Measurements from ENCODE around the gene ZBTB20. TPM values are rescaled to one million over a fixed set of nuclear protein-coding genes. Genes with fewer than 3 reads are reported as not detected.

ZBTB20 gene
- total and polyA plus RNA-seq, 10 of the 15 experiments (the other 5 are each of a cell fraction or from before 2014, with no cell fraction given) = 0.20 to 5.5 (median 2.2) TPM

DNA sequence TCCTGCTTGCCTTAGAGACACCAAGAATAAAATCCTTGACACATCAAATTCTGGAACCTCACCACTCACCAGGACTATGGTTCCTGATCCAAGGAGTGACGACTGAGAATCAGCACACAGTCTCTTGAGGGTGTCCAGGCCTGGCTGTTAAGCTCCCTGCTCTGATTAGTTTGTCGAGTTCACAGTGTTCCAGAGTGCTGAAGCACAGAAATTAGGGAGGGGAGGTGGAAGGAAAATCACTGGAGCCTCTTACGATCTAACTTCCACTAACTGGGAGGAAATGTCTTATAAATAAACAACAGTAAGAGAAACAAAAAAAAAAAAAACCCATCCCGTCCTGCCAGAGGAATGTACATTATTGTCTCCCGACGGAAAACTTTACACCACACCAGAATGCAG lies 523.0 kb downstream of the ZBTB20 start:
- no peak overlapping the region for H3K27ac ChIP-seq (ENCODE audit: control insufficient read depth, insufficient read depth)
- DNase-seq (ENCODE audit: low read depth, low spot score) = no peak
- H3K9ac ChIP-seq (ENCODE audit: control insufficient read depth, insufficient read depth, low read length) = no peak overlapping the region
- H2AFZ ChIP-seq (ENCODE audit: control insufficient read depth, low read depth, low read length) = no peak overlapping the region
- no peak overlapping the region for H3K4me3 ChIP-seq
- no TSS peak for BruUV-seq (replicated peaks)
- no peaks in the 10 kb centered on the region for H3K79me2 ChIP-seq (ENCODE audit: control insufficient read depth, insufficient read depth, low read length)
- SMC1A ChIA-PET (ENCODE audit: uncharacterized antibody, unreplicated experiment) = no interaction called here
- RAD21 ChIA-PET (ENCODE audit: unreplicated experiment) = interaction anchor here (0.7 kb wide), 1 partner anchor 465 kb away, joined by 3 read pairs; no protein-coding TSS in a partner anchor
- CTCF ChIA-PET = no interaction called here
- in situ Hi-C loops (cut with MboI) = no loop called here
- no peaks in the 10 kb centered on the region for H4K20me1 ChIP-seq (ENCODE audit: control insufficient read depth, insufficient read depth)
- 74% methylated on average over 6 of the region's 6 CpGs for WGBS (ENCODE audit: insufficient coverage, insufficient replicate concordance, low lambda C conversion rate, missing lambda C conversion rate)
- ATAC-seq = no peak
- no peak overlapping the region for H3K4me2 ChIP-seq (ENCODE audit: control insufficient read depth, insufficient read depth)
- H3K36me3 ChIP-seq (ENCODE audit: control insufficient read depth in 2 of 2, insufficient read depth in 2 of 2, low read length in 1 of 2) = no peaks in the 10 kb centered on the region
- intact Hi-C loops (cut with micrococcal nuclease; ENCODE audit: unreplicated experiment) = no loop called here
- no peak for FAIRE-seq
- H3K9me3 ChIP-seq (replicated peaks; ENCODE audit: control insufficient read depth, insufficient read depth, low read length) = no peaks in the 10 kb centered on the region
- no peaks in the 10 kb centered on the region for H3K4me1 ChIP-seq (ENCODE audit: control insufficient read depth, insufficient read depth, low read length)
- TF ChIP-seq TCF12 (IDR thresholded peaks at IDR 0.05; ENCODE audit: low read depth, low read length) (no peak), SMAD1 (IDR thresholded peaks at IDR 0.05; ENCODE audit: low read depth, partially characterized antibody) (no peak), POLR2AphosphoS2 (IDR thresholded peaks at IDR 0.05; ENCODE audit: low read depth, low read length) (no peak), GATAD2B (conservative IDR thresholded peaks at IDR 0.05; ENCODE audit: low read depth) (no peak), IKZF2 (IDR thresholded peaks at IDR 0.05) (no peak), RFX5 (IDR thresholded peaks at IDR 0.05; ENCODE audit: low read depth, low read length) (no peak), ASH2L (IDR thresholded peaks at IDR 0.05; ENCODE audit: borderline replicate concordance, low read depth) (no peak), MTA3 (IDR thresholded peaks at IDR 0.05; ENCODE audit: borderline replicate concordance, low read length) (no peak), TAF1 (IDR thresholded peaks at IDR 0.05; ENCODE audit: borderline replicate concordance, low read depth, low read length) (no peak), MYC (IDR thresholded peaks at IDR 0.05; ENCODE audit: insufficient read depth, insufficient read length, insufficient replicate concordance, low read length, severe bottlenecking) (no peak), MEF2B (IDR thresholded peaks at IDR 0.05; ENCODE audit: partially characterized antibody, poor library complexity, severe bottlenecking) (no peak)
- TF ChIP-seq, protein P1, sequence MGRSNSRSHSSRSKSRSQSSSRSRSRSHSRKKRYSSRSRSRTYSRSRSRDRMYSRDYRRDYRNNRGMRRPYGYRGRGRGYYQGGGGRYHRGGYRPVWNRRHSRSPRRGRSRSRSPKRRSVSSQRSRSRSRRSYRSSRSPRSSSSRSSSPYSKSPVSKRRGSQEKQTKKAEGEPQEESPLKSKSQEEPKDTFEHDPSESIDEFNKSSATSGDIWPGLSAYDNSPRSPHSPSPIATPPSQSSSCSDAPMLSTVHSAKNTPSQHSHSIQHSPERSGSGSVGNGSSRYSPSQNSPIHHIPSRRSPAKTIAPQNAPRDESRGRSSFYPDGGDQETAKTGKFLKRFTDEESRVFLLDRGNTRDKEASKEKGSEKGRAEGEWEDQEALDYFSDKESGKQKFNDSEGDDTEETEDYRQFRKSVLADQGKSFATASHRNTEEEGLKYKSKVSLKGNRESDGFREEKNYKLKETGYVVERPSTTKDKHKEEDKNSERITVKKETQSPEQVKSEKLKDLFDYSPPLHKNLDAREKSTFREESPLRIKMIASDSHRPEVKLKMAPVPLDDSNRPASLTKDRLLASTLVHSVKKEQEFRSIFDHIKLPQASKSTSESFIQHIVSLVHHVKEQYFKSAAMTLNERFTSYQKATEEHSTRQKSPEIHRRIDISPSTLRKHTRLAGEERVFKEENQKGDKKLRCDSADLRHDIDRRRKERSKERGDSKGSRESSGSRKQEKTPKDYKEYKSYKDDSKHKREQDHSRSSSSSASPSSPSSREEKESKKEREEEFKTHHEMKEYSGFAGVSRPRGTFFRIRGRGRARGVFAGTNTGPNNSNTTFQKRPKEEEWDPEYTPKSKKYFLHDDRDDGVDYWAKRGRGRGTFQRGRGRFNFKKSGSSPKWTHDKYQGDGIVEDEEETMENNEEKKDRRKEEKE (IDR thresholded peaks at IDR 0.05) = no peak
- TF ChIP-seq, protein P2, sequence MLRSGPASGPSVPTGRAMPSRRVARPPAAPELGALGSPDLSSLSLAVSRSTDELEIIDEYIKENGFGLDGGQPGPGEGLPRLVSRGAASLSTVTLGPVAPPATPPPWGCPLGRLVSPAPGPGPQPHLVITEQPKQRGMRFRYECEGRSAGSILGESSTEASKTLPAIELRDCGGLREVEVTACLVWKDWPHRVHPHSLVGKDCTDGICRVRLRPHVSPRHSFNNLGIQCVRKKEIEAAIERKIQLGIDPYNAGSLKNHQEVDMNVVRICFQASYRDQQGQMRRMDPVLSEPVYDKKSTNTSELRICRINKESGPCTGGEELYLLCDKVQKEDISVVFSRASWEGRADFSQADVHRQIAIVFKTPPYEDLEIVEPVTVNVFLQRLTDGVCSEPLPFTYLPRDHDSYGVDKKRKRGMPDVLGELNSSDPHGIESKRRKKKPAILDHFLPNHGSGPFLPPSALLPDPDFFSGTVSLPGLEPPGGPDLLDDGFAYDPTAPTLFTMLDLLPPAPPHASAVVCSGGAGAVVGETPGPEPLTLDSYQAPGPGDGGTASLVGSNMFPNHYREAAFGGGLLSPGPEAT (IDR thresholded peaks at IDR 0.05; ENCODE audit: low read depth) = no peak
- TF ChIP-seq, protein P3, sequence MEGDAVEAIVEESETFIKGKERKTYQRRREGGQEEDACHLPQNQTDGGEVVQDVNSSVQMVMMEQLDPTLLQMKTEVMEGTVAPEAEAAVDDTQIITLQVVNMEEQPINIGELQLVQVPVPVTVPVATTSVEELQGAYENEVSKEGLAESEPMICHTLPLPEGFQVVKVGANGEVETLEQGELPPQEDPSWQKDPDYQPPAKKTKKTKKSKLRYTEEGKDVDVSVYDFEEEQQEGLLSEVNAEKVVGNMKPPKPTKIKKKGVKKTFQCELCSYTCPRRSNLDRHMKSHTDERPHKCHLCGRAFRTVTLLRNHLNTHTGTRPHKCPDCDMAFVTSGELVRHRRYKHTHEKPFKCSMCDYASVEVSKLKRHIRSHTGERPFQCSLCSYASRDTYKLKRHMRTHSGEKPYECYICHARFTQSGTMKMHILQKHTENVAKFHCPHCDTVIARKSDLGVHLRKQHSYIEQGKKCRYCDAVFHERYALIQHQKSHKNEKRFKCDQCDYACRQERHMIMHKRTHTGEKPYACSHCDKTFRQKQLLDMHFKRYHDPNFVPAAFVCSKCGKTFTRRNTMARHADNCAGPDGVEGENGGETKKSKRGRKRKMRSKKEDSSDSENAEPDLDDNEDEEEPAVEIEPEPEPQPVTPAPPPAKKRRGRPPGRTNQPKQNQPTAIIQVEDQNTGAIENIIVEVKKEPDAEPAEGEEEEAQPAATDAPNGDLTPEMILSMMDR (IDR thresholded peaks at IDR 0.05 in 2 of 3, conservative IDR thresholded peaks at IDR 0.05 in 1 of 3; ENCODE audit: control insufficient read depth in 2 of 3, extremely low read depth in 1 of 3, insufficient read depth in 1 of 3, low read depth in 3 of 3, low read length in 3 of 3) = no peak
- H3K27me3 ChIP-seq (replicated peaks in 1 of 2; ENCODE audit: control insufficient read depth in 2 of 2, insufficient read depth in 2 of 2, low read length in 1 of 2) = no peaks in the 10 kb centered on the region
- POLR2A ChIA-PET = no interaction called here
